ENCODE results near the gene PPME1. TPM values are rescaled to one million over a fixed set of nuclear protein-coding genes. Genes with fewer than 3 reads are reported as not detected.

Gene PPME1
- total RNA-seq, 1 donor from 2014 or later, result 17.3 TPM

DNA sequence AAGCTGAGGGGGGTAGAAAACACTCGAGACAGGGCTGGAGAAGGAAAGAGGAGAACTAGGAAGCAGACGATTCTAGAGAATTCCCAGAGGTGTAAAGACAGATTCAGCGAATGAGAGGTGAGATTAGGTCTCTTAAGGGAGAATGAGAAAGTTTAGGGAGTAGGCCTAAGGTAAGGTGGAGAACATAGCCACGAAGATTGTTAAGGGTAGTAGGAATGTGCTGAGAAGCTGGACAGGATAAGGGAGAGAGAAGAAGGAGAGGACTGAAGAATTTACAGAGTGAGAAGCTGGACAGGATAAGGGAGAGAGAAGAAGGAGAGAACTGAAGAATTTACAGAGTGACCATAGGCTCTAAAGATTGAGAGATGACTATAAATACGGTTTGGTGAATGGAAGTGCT, 908 bp downstream of the PPME1 start:
- CTCF ChIA-PET, result no interaction called here
- POLR2A ChIA-PET, result interaction anchor here (2.8 kb wide), 1 partner anchor 191 kb away, joined by 35 read pairs; the partner anchor contains the start of gene UCP2
- H3K9me3 Mint-ChIP-seq, result no peaks in the 10 kb centered on the region
- intact Hi-C loops (cut with micrococcal nuclease), result loop anchor here (1.0 to 2.0 kb wide), 6 partner anchors 192 to 411 kb away; partner anchors contain the start of genes COA4, PAAF1, PGM2L1 and RAB6A
- no peaks in the 10 kb centered on the region for H3K27me3 Mint-ChIP-seq
- TF ChIP-seq, protein P1, sequence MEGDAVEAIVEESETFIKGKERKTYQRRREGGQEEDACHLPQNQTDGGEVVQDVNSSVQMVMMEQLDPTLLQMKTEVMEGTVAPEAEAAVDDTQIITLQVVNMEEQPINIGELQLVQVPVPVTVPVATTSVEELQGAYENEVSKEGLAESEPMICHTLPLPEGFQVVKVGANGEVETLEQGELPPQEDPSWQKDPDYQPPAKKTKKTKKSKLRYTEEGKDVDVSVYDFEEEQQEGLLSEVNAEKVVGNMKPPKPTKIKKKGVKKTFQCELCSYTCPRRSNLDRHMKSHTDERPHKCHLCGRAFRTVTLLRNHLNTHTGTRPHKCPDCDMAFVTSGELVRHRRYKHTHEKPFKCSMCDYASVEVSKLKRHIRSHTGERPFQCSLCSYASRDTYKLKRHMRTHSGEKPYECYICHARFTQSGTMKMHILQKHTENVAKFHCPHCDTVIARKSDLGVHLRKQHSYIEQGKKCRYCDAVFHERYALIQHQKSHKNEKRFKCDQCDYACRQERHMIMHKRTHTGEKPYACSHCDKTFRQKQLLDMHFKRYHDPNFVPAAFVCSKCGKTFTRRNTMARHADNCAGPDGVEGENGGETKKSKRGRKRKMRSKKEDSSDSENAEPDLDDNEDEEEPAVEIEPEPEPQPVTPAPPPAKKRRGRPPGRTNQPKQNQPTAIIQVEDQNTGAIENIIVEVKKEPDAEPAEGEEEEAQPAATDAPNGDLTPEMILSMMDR (IDR thresholded peaks at IDR 0.05), result no peak
- no peak overlapping the region for H3K4me3 Mint-ChIP-seq
- peaks cover 12% of the 10 kb centered on the region for H3K4me1 Mint-ChIP-seq
- H3K36me3 Mint-ChIP-seq (ENCODE audit: low read depth), result peaks cover 15% of the 10 kb centered on the region
- no peak for ATAC-seq (ENCODE audit: low read depth)
- H3K27ac Mint-ChIP-seq, result no peak overlapping the region
- no peak for DNase-seq

DNA sequence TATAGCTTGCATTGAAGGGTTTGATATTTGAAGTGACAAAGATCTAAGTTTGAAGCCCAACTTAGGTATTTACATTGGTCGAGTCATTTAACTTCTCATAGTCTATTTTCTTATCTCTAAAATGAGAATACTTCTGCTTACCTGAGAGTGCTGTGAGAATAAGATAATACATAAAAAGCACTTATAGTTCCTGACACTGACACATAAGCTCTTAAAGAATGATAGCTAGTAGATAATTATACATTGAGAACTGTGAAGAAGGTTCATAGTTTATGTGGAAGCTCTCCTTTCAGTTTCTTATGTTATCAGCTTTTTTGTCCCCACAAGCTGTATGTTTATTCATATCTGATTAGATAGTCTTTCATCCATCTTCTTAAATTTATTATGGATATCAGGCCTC, 4.8 kb downstream of the PPME1 start:
- Mint-ChIP-seq H3K4me1 (peaks cover 4% of the 10 kb centered on the region), H3K4me3 (no peak overlapping the region), H3K9me3 (no peaks in the 10 kb centered on the region), H3K36me3 (ENCODE audit: low read depth) (peaks cover 5% of the 10 kb centered on the region), H3K27ac (no peak overlapping the region), H3K27me3 (no peaks in the 10 kb centered on the region)
- intact Hi-C loops (cut with micrococcal nuclease), result no loop called here
- POLR2A ChIA-PET, result no interaction called here
- TF ChIP-seq, protein P1 (IDR thresholded peaks at IDR 0.05), result no peak
- CTCF ChIA-PET, result no interaction called here
- ATAC-seq (ENCODE audit: low read depth) (no peak), DNase-seq (no peak)

DNA sequence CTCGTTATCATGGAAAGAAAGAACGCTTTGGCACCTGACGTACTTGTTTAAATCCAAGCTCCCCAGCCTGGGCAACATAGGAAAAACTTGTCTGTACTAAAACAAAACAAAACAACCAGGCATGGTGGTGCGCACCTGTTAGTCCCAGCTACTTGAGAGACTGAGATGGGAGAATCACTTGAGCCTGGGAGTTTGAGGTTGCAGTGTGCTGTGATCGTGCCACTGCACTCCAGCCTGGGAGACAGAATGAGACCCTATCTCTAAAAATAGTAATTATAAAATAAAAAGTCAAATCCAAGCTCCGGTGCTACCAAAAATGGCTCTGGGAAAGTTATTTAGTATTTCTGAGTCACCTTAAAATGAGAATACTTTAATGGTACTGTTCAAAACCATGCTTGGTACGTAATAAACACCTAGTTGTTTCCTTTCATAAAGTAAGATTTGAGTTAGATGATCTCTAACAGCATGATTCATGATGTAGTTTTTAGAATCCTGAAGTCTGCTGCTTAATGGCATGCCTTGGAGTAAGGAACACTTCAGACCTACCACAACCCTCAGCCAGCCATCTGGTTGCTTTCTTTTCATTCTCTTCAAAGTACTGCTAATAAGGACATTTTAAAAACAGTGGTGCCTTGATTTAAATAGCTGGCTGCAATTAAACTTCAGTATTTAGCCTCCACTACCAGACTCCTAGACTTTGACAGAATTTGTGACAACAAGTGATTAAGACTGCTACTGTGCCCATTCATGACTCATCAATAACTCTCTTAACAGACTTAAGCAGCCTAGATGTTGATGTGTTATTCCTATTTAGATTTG, 8.4 kb downstream of the PPME1 start:
- DNase-seq (no peak), ATAC-seq (ENCODE audit: low read depth) (no peak)
- intact Hi-C loops (cut with micrococcal nuclease), result no loop called here
- Mint-ChIP-seq H3K36me3 (ENCODE audit: low read depth) (peaks cover 7% of the 10 kb centered on the region), H3K27ac (no peak overlapping the region), H3K4me3 (no peak overlapping the region), H3K27me3 (no peaks in the 10 kb centered on the region), H3K9me3 (no peaks in the 10 kb centered on the region), H3K4me1 (peaks cover under 1% of the 10 kb centered on the region)
- POLR2A ChIA-PET, result no interaction called here
- TF ChIP-seq, protein P1 (IDR thresholded peaks at IDR 0.05), result no peak
- CTCF ChIA-PET, result no interaction called here

DNA sequence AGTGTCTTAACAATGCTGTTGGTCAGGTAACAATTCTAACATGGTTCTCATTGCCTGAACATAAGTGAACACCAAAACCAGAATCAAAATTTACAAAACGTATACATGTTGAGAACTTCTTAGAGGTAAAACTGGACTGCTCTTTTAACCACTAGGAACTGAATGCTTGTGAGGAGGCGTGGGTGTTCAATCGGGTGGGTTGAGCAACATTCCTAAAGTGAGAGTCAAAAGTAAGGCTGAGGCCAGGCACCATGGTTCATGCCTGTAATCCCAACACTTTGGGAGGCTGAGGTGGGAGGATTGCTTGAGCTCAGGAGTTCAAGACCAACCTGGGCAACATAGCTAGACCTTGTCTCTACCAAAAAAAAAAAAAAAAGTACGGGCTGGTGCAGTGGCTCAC, 11.5 kb downstream of the PPME1 start:
- Mint-ChIP-seq H3K4me3 (no peak overlapping the region), H3K36me3 (ENCODE audit: low read depth) (peaks cover 13% of the 10 kb centered on the region), H3K9me3 (no peaks in the 10 kb centered on the region), H3K27me3 (no peaks in the 10 kb centered on the region), H3K4me1 (no peaks in the 10 kb centered on the region), H3K27ac (no peak overlapping the region)
- TF ChIP-seq, protein P1 (IDR thresholded peaks at IDR 0.05), result no peak
- ChIA-PET CTCF (no interaction called here), POLR2A (no interaction called here)
- ATAC-seq (ENCODE audit: low read depth) (no peak), DNase-seq (no peak)
- intact Hi-C loops (cut with micrococcal nuclease), result no loop called here

DNA sequence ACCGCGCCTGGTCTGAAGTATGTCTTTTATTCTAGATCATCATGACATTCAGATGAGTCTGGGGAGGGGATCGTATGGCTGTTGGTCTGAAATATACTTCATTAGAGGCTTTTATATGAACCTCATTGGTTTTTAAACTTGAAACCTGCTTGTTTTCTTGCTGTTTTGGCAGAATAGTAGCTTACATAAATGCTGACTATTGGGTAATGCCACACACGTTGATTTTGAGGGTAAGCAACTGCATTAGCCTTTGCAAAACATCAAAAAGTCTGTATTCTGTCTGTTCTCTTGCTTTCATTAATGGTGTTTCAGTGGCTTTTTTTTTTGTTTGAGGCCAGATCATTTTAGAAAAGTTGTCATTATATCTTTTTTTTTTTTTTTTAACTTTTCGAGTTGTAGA, 14.2 kb downstream of the PPME1 start:
- Mint-ChIP-seq H3K27me3 (no peaks in the 10 kb centered on the region), H3K27ac (no peak overlapping the region), H3K4me3 (no peak overlapping the region), H3K9me3 (no peaks in the 10 kb centered on the region), H3K4me1 (no peaks in the 10 kb centered on the region), H3K36me3 (ENCODE audit: low read depth) (peaks cover 18% of the 10 kb centered on the region)
- TF ChIP-seq, protein P1 (IDR thresholded peaks at IDR 0.05), result no peak
- ATAC-seq (ENCODE audit: low read depth) (no peak), DNase-seq (no peak)
- intact Hi-C loops (cut with micrococcal nuclease), result no loop called here
- ChIA-PET CTCF (no interaction called here), POLR2A (no interaction called here)
